K562 (cell line): ENCODE measurements around the gene MDC1. TPM values are rescaled to one million over a fixed set of nuclear protein-coding genes. Genes with fewer than 3 reads are reported as not detected.
A peak's percentile ranks its signal among the peaks of the same experiment; 100 is the strongest.

Experiments used
- ELF4 ChIP-seq: fragments of 450-650 bp; formaldehyde crosslinking; IDR thresholded peaks from 2 replicates; pipeline ENCODE4 v1.4.0; 2022; ENCODE audit warnings: missing genetic modification characterization
- GABPB2 ChIP-seq: fragments of 250-450 bp; sonication (Bioruptor Pico); conservative IDR thresholded peaks from 2 replicates; pipeline ENCODE4 v1.5.1; 2021; ENCODE audit warnings: mild to moderate bottlenecking
- HINFP ChIP-seq: fragments of 450-650 bp; conservative IDR thresholded peaks from 2 replicates; pipeline ENCODE4 v1.6.1; 2016; ENCODE audit warnings: missing genetic modification characterization, low read depth, mild to moderate bottlenecking, control low read depth, missing compliant biosample characterization
- HMGN3 ChIP-seq: IDR thresholded peaks from 2 replicates; pipeline ENCODE4 v1.6.1; 2011; ENCODE audit warnings: borderline replicate concordance, low read depth, mild to moderate bottlenecking, mixed read lengths, low read length; ENCODE audit not compliant: insufficient read length; ENCODE audit errors: extremely low read depth
- IRF2 ChIP-seq: sonication (generic); formaldehyde crosslinking; IDR thresholded peaks from 2 replicates; pipeline ENCODE4 v1.8.1; 2022; ENCODE audit warnings: mild to moderate bottlenecking, missing genetic modification reagents
- KAT7 ChIP-seq: sonication (generic); formaldehyde crosslinking; IDR thresholded peaks from 2 replicates; pipeline ENCODE4 v1.8.0; 2022; ENCODE audit warnings: missing genetic modification reagents, mild to moderate bottlenecking, borderline replicate concordance
- NUFIP1 ChIP-seq: fragments of 450-650 bp; IDR thresholded peaks from 2 replicates; pipeline ENCODE4 v1.6.1; 2018; ENCODE audit not compliant: partially characterized antibody
- PHB2 ChIP-seq: fragments of 450-650 bp; IDR thresholded peaks from 2 replicates; pipeline ENCODE4 v1.6.1; 2017; ENCODE audit warnings: low read depth
- PML ChIP-seq: IDR thresholded peaks from 2 replicates; pipeline ENCODE4 v1.6.1; 2012; ENCODE audit warnings: low read length, inconsistent platforms
- RHOXF2B ChIP-seq: fragments of 250-450 bp; sonication (Bioruptor Pico); conservative IDR thresholded peaks from 2 replicates; pipeline ENCODE4 v1.5.1; 2021
- RNF219 ChIP-seq: fragments of 250-450 bp; sonication (Bioruptor Pico); IDR thresholded peaks from 2 replicates; pipeline ENCODE4 v1.5.0; 2022; ENCODE audit warnings: mild to moderate bottlenecking
- ZBTB1 ChIP-seq: sonication (generic); formaldehyde crosslinking; IDR thresholded peaks from 2 replicates; pipeline ENCODE4 v1.8.1; 2023; ENCODE audit warnings: missing genetic modification reagents, low read depth, mild to moderate bottlenecking, borderline replicate concordance
- ZBTB49 ChIP-seq: sonication (generic); formaldehyde crosslinking; IDR thresholded peaks from 2 replicates; pipeline ENCODE4 v1.8.0; 2022; ENCODE audit warnings: missing genetic modification reagents, mild to moderate bottlenecking, borderline replicate concordance
- ZNF23 ChIP-seq: fragments of 250-450 bp; sonication (Bioruptor Pico); IDR thresholded peaks from 2 replicates; pipeline ENCODE4 v1.4.0; 2020; ENCODE audit warnings: mild to moderate bottlenecking
- polyA plus RNA-seq, 8 experiments: library from polyadenylated mRNA; depleted of rRNA in 4 of 8; stranded (reverse) in 5 of 8; unstranded in 3 of 8; fragments of >200 nt; fragmentation: Nextera tagmentation in 2 of 8; fragmentation: Illumina TruSeq in 1 of 8; extraction: Ambion mirVana in 2 of 8; extraction: Trizol in 1 of 8; gene quantifications; 2 replicates each; pipeline versions ENCODE4 v1.2.1 to v1.2.3, GENCODE V29; 2011 to 2014; ENCODE audit warnings: inconsistent platforms in 1 of 8, missing spikeins in 1 of 8
- total RNA-seq, 7 experiments: library from RNA; depleted of rRNA in 6 of 7; stranded (reverse); fragments of >200 nt in 6 of 7; fragmentation: Illumina TruSeq in 2 of 7; extraction: Trizol in 2 of 7; gene quantifications; 2 replicates each; pipeline versions ENCODE4 v1.2.1 to v1.2.3, GENCODE V29; 2011 to 2021; ENCODE audit warnings: low replicate concordance in 1 of 7
- TF ChIP-seq, protein P1 (sequence below): fragments of 450-650 bp; formaldehyde crosslinking; IDR thresholded peaks from 2 replicates; pipeline ENCODE4 v1.4.0; 2022; ENCODE audit warnings: missing genetic modification characterization
- TF ChIP-seq, protein P2 (sequence below): fragments of 250-450 bp; sonication (Bioruptor Pico); IDR thresholded peaks from 2 replicates; pipeline ENCODE4 v1.5.0; 2021; ENCODE audit warnings: mild to moderate bottlenecking, borderline replicate concordance

Gene MDC1
- total and polyA plus RNA-seq, 9 of the 15 experiments (the other 6 are each of a cell fraction or from before 2014, with no cell fraction given): 8.2 to 114 (median 20.0) TPM

GRCh38 chr6:30682143-30683117 is 34.7 kb downstream of the MDC1 start (continued):
- TF ChIP-seq PML: peak; percentile 67; the same call in 1 of the 2 replicates
- TF ChIP-seq, protein P1, sequence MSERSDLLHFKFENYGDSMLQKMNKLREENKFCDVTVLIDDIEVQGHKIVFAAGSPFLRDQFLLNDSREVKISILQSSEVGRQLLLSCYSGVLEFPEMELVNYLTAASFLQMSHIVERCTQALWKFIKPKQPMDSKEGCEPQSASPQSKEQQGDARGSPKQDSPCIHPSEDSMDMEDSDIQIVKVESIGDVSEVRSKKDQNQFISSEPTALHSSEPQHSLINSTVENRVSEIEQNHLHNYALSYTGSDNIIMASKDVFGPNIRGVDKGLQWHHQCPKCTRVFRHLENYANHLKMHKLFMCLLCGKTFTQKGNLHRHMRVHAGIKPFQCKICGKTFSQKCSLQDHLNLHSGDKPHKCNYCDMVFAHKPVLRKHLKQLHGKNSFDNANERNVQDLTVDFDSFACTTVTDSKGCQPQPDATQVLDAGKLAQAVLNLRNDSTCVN: no peak
- TF ChIP-seq KAT7 (CRISPR knock-in tag): no peak
- no peak for TF ChIP-seq ZNF23 (CRISPR knock-in tag)
- TF ChIP-seq IRF2: no peak
- no peak for TF ChIP-seq RNF219 (CRISPR knock-in tag)
- 0 out of 2 replicates have a peak, but pooled peaks have one; percentile 45 for TF ChIP-seq RHOXF2B (CRISPR knock-in tag)
- no peak for TF ChIP-seq PHB2
- no peak for TF ChIP-seq ZBTB1 (CRISPR knock-in tag)
- no peak for TF ChIP-seq HINFP (tag)
- TF ChIP-seq, protein P2, sequence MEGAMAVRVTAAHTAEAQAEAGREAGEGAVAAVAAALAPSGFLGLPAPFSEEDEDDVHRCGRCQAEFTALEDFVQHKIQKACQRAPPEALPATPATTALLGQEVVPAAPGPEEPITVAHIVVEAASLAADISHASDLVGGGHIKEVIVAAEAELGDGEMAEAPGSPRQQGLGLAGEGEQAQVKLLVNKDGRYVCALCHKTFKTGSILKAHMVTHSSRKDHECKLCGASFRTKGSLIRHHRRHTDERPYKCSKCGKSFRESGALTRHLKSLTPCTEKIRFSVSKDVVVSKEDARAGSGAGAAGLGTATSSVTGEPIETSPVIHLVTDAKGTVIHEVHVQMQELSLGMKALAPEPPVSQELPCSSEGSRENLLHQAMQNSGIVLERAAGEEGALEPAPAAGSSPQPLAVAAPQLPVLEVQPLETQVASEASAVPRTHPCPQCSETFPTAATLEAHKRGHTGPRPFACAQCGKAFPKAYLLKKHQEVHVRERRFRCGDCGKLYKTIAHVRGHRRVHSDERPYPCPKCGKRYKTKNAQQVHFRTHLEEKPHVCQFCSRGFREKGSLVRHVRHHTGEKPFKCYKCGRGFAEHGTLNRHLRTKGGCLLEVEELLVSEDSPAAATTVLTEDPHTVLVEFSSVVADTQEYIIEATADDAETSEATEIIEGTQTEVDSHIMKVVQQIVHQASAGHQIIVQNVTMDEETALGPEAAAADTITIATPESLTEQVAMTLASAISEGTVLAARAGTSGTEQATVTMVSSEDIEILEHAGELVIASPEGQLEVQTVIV (CRISPR knock-in tag): no peak
- no peak for TF ChIP-seq NUFIP1
- TF ChIP-seq GABPB2 (CRISPR knock-in tag): no peak
- TF ChIP-seq ELF4 (CRISPR knock-in tag): no peak
- no peak for TF ChIP-seq ZBTB49
- peak; percentile 64 for TF ChIP-seq HMGN3
